DND-41 (cell line): ENCODE measurements around the gene CYP19A1.

Experiments
- ATAC-seq: fragments of 200-7000 bp; cut with Tn5 transposase; 3 replicates; pipeline ENCODE4 v1.9.1; 2021; ENCODE audit warnings: low read depth; ENCODE audit not compliant: insufficient read depth
- DNase-seq: peaks from one replicate; pipeline ENCODE4 v3.0.0-alpha.2; 2020
- H2AFZ ChIP-seq: 2 replicates; pipeline ENCODE4 v1.6.0; 2012; ENCODE audit warnings: low read depth, low read length
- H3K27ac ChIP-seq: 2 replicates; pipeline ENCODE4 v1.5.1; 2012; ENCODE audit warnings: low read length, inconsistent platforms
- H3K27me3 ChIP-seq: fragments of 200-600 bp; sonication (generic); 2 replicates; pipeline ENCODE4 v1.6.0; 2012; ENCODE audit warnings: low read length, mild to moderate bottlenecking, inconsistent platforms; ENCODE audit not compliant: insufficient read depth, poor library complexity
- H3K36me3 ChIP-seq: 2 replicates; pipeline ENCODE4 v1.5.1; 2012; ENCODE audit warnings: low read length, inconsistent platforms; ENCODE audit not compliant: insufficient read depth
- H3K4me1 ChIP-seq: 2 replicates; pipeline ENCODE4 v1.5.1; 2012; ENCODE audit warnings: mild to moderate bottlenecking, low read length; ENCODE audit not compliant: insufficient read depth
- H3K4me2 ChIP-seq: 2 replicates; pipeline ENCODE4 v1.6.0; 2012; ENCODE audit warnings: mild to moderate bottlenecking, moderate library complexity, low read length, inconsistent platforms; ENCODE audit not compliant: insufficient read depth
- H3K4me3 ChIP-seq, 2 experiments: fragments of 200-600 bp in 1 of 2; shearing (Covaris generic) in 1 of 2; 2 replicates each; pipeline ENCODE4 v1.5.1; 2012 to 2016; ENCODE audit warnings: inconsistent platforms in 2 of 2, low read length in 2 of 2, mild to moderate bottlenecking in 2 of 2, low read depth in 1 of 2, moderate library complexity in 1 of 2
- H3K79me2 ChIP-seq: 2 replicates; pipeline ENCODE4 v1.6.0; 2012; ENCODE audit warnings: low read length, inconsistent platforms; ENCODE audit not compliant: insufficient read depth
- H3K9ac ChIP-seq: 2 replicates; pipeline ENCODE4 v1.6.0; 2012; ENCODE audit warnings: low read depth, mild to moderate bottlenecking, inconsistent platforms, low read length, moderate library complexity
- H3K9me3 ChIP-seq: 2 replicates; pipeline ENCODE4 v1.5.1; 2012; ENCODE audit warnings: low read length, moderate library complexity, mild to moderate bottlenecking, inconsistent platforms; ENCODE audit not compliant: insufficient read depth, severe bottlenecking
- H4K20me1 ChIP-seq: 2 replicates; pipeline ENCODE4 v1.6.0; 2012; ENCODE audit warnings: low read length; ENCODE audit not compliant: insufficient read depth
- CTCF ChIP-seq: IDR thresholded peaks from 2 replicates; pipeline ENCODE4 v1.5.1; 2012; ENCODE audit warnings: borderline replicate concordance, low read length, moderate library complexity, mild to moderate bottlenecking; ENCODE audit not compliant: poor library complexity, severe bottlenecking; ENCODE audit errors: extremely low read depth
- EZH2 ChIP-seq: IDR thresholded peaks from 3 replicates; pipeline ENCODE4 v1.6.1; 2012; ENCODE audit warnings: borderline replicate concordance, low read depth, mild to moderate bottlenecking, moderate library complexity, low read length, inconsistent platforms; ENCODE audit not compliant: severe bottlenecking

Gene CYP19A1

GRCh38 chr15:51341366-51342226 is 3.2 kb upstream of the CYP19A1 start, which contains the start of gene GLDN:
GLDN (plus strand) TSS chr15:51341655; CDS start chr15:51341685, 30 bp downstream.
- H3K27me3 ChIP-seq = no peaks in the 10 kb centered on the region
- TF ChIP-seq CTCF = no peak
- no peak for TF ChIP-seq EZH2
- DNase-seq (no peak), ATAC-seq (no peak)
- H4K20me1 ChIP-seq = no peaks in the 10 kb centered on the region
- H3K9ac ChIP-seq = no peak within 1 kb of the TSS
- H3K4me1 ChIP-seq = no peaks in the 10 kb centered on the region
- H3K4me2 ChIP-seq = no peak within 1 kb of the TSS
- H3K36me3 ChIP-seq = no peaks in the 10 kb centered on the region
- no peak within 1 kb of the TSS for H3K4me3 ChIP-seq
- H3K27ac ChIP-seq = no peak within 1 kb of the TSS
- no peak within 1 kb of the TSS for H2AFZ ChIP-seq
- H3K9me3 ChIP-seq = no peaks in the 10 kb centered on the region
- no peaks in the 10 kb centered on the region for H3K79me2 ChIP-seq

GRCh38 chr15:51335538-51336410 is 2.6 kb downstream of the CYP19A1 start:
- Histone ChIP-seq H3K36me3 (no peaks in the 10 kb centered on the region), H3K9me3 (no peaks in the 10 kb centered on the region), H3K27ac (no peak overlapping the region), H3K79me2 (no peaks in the 10 kb centered on the region), H4K20me1 (no peaks in the 10 kb centered on the region), H3K4me1 (no peaks in the 10 kb centered on the region), H3K4me3 (no peak overlapping the region), H3K4me2 (no peak overlapping the region), H2AFZ (no peak overlapping the region), H3K27me3 (no peaks in the 10 kb centered on the region), H3K9ac (no peak overlapping the region)
- TF ChIP-seq CTCF = no peak
- TF ChIP-seq EZH2 = no peak
- DNase-seq = no peak
- ATAC-seq = no peak

GRCh38 chr15:51335087-51335486 is 3.3 kb downstream of the CYP19A1 start:
- ATAC-seq (no peak), DNase-seq (no peak)
- no peak overlapping the region for H3K4me2 ChIP-seq
- H3K9ac ChIP-seq = no peak overlapping the region
- H3K27me3 ChIP-seq = peaks cover 2% of the 10 kb centered on the region
- TF ChIP-seq EZH2 (no peak), CTCF (no peak)
- H2AFZ ChIP-seq = no peak overlapping the region
- H3K4me1 ChIP-seq = no peaks in the 10 kb centered on the region
- no peak overlapping the region for H3K27ac ChIP-seq
- H3K4me3 ChIP-seq = no peak overlapping the region
- H4K20me1 ChIP-seq = no peaks in the 10 kb centered on the region
- H3K9me3 ChIP-seq = no peaks in the 10 kb centered on the region
- H3K36me3 ChIP-seq = no peaks in the 10 kb centered on the region
- no peaks in the 10 kb centered on the region for H3K79me2 ChIP-seq
